ENCODE data around the gene JPH4.
"Not testable (repeated sequence)": the region's sequence is repeated elsewhere in the genome, so short reads cannot be mapped to it uniquely, and the experiment has no call there.

The JPH4 gene

DNA sequence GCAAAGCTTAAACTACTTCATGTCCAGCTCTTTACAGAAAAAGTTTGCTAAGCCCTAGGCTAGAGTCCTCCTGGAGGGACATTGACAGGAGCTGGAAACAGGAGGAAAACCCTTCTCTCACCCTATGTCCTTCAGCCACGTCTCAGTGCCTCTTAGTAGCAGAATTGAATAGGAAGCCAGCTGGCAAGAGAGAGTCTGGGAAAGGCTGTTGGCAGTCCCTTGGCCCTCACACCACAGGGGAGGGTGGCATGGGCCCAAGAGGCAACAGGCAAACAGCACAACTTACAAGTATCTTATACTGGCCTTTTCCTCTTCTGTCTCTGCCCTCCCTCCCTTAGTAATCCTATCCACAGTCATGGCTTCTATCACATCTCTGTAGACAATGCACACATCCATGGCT lies 29.9 kb upstream of the JPH4 start:
- DNase-seq = no peak

DNA sequence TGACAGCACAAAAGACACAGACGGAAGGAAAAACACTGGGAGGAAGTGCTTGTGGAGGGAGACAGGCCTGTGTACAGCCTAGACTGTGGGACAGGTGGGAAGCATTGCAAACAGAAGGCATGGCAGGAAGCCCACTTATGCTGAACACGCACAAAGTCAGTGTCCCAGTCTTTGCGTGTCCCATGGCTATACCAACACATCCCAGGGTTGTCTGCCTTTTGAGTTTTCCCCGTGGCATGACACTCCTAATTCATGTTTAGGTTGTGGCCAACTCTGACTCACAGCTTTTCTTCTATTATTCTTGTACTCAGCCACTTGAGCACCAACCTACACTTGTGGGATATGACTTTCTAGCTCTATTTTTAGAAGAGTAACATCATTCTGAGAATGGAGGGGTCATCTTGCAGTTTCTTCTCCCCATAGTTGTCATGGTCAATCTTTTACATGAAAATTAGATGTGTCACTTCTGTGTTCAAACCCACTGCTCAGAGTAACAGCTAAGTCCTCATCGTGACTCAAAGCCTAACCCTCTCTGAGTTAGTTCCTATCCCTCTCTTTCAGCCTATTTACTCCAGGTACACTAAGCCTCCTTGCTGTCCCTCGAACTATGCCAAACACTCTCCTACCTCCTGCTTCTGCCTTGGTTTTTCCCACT lies 27.5 kb upstream of the JPH4 start:
- DNase-seq = no peak

DNA sequence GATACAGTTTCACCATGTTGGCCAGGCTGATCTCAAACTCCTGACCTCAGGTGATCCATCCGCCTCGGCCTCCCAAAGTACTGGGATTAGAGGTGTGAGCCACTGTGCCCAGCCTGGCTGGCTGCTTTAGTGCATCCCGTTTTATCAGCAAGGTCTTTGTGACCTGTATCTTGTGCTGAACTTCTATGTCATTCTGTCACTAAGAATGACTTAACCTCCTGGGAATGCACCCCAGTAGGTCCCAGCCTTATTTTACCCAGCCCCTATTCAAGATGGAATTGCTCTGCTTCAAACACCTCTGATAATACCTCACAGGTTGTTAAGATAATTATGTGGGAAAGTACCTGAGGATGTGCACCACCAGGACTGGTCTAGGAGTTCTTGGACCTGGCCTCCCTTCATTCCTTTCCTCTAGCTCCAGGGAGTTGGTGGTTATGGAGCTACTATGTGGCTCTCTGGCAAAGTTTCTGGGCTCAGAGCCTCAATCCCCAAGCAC lies 26.1 kb upstream of the JPH4 start:
- no peak for DNase-seq

DNA sequence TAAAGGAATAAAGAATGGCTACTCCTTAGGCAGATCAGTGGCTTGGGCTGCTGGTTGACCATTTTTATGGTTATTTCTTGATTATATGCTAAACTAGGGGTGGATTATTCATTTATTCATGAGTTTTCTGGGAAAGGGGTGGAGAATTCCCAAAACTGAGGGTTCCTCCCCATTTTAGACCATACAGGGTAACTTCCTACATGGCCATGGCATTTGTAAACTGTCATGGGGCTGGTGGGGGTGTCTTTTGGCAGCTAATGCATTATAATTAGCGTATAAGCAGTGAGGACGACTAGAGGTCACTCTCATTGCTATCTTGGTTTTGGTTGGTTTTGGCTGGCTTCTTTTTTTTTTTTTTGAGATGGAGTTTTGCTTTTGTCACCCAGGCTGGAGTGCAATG lies 25.6 kb upstream of the JPH4 start:
- DNase-seq = no peak

DNA sequence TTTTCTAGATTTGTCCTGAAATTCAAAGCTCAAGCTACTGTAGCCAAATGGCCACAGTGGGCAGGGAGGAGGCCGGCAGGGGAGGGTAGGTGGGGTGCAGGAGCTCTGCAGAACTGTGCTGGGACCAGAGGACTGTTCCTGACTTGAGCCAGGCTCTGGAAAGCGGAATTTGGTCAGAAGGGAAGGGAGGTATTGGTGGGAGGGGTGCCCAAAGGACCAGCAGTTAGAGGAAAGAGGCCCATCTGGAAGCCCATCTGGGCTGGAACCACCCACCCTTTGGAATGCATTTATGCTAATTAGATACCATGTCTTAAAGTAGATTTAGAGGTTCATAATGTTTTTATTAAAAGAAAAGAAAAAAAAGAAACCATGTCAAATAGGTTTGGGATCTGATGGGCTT lies 24.5 kb upstream of the JPH4 start:
- no peak for DNase-seq

DNA sequence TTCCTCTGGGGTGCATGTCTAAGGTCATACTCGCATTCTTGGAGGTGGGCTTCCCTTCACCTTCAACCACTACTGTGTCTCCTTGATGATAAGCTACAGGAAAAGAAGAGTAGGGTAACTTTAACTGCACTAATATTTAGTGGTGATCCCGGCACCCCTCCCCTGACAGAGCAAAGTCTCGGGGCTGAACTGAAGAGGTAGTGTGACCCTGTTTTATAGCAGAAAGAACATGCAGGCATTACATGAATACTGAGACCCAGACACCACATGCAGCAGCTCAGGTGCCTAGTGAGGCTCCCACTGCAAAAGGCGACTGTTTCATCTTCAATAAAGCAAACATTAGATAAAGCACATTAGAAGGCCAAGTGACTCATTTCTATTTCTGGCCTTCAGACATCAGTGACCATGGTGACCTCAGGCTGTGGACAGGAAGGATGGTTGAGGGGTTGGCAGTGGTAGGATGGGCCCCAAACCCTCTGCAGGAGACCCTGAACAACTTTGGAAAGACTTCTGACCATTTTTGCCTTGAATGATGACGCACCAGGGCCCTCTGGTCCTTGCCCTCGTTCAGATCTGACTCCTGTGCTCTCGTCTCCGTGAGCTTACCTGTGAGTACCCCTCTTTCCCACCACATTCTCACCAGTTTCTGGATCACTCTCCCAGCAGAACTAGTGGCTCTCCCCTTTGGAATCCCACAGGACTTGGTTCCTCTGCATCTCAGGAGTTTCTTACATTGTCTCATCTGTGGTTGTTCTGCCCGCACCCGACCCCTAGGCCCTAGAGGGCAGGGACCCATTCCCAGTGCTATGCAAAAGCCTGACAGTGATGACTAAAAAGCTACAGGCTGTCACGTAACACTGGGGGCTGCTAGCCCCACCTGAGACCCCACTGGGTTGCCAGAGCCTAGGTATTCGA lies 23.8 kb upstream of the JPH4 start:
- DNase-seq = no peak

DNA sequence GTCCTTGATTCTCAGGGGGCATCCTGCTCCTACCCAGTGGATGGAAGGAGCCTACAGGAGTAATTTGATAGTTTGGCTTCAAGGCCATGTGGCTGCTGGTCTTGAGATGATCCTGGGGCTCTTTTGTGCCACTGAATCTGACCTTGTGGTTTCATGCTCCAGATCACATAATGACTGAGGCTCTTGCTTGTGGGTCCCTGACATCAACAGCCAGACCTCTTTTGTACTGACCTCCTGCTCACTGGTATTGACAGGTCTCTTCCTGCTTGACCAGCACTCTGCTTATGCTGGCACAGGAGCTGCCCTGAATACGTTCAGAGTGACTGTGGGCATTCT lies 23.2 kb upstream of the JPH4 start:
- no peak for DNase-seq

DNA sequence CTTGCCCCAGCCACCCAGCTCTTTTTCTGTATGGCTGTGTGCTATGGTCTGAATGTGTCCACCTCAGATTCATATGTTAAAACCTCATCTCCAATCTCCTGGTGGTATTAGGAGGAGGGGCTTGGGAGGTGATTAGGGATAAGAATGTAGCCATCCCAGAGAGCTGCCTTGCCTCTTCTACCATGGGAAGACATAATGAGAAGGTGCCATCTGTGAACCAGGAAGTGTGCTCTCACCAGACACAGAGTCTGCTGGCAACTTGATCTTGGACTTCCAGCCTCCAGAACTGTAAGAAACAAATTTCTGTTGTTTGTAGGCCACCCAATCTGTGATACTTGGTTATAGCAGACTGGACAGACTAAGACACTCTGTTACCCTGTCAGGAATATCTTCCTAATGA lies 22.8 kb upstream of the JPH4 start:
- DNase-seq = no peak

DNA sequence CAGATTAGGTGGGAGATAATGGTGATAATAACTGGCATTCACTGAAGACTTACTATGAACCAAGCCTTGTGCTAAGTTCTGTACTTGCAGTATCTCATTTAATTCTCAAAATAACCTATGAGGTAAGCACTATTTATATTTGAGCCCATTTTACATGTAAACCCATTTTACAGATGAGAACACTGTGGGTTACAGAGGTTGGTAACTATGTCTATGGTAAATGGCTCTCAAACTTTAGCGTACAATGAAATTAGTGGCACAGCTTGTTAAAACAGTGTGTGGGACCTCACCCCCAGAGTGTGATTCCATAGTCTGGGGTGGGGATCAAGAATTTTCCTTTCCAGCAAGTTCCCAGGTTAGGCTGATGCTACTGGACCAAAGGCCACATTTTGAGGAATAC lies 22.2 kb upstream of the JPH4 start:
- DNase-seq = no peak

DNA sequence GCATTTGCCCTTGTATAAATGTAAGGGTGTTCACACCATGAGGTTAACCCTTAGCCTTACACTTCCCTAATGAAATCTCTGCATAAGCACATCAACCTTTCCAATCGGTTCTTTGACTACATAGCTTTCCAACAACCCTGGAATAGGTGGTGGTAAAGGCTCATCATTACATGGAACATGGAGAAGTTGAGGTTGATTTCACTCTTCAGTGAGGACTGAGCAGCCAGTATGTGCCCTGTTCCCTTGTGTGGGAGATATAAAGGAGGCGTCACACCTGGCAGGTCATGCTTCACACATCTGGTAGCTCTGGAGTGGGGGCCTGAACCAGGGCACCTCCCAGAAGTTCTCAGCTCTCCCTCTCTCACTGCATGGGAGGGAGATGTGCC lies 21.7 kb upstream of the JPH4 start:
- no peak for DNase-seq

DNA sequence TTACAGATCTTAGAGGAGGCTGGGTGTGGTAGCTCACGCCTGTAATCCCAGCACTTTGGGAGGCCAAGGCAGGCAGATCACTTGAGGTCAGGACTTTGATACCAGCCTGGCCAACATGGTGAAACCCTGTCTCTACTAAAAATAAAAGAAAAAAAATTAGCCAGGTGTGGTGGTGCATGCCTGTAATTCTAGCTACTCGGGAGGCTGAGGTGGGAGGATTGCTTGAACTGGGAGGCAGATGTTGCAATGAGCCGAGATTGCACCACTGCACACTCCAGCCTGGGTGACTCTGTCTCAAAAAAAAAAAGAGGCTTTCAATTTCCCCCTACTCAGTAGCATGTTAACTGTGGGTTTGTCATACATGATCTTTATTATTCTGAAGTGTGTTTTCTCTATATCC lies 15.6 kb upstream of the JPH4 start:
- DNase-seq = not testable (repeated sequence)

DNA sequence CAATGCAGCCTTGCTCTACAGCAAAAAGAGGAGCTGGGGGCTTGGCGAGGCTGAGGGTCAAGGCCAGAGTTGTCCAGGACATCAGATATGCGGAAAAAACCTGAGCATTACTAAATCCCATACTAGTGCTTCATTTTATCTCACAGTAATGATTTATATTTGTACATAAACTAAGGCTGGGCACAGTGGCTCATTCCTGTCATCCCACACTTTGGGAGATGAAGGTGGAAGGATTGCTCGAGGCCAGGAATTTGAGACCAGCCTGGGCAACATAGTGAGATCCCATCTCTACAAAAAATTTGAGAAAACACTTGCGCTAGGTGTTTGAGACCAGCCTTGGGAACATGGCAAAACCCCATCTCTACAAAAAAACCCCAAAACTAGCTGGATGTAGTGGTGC lies 11.6 kb upstream of the JPH4 start:
- no peak for DNase-seq

DNA sequence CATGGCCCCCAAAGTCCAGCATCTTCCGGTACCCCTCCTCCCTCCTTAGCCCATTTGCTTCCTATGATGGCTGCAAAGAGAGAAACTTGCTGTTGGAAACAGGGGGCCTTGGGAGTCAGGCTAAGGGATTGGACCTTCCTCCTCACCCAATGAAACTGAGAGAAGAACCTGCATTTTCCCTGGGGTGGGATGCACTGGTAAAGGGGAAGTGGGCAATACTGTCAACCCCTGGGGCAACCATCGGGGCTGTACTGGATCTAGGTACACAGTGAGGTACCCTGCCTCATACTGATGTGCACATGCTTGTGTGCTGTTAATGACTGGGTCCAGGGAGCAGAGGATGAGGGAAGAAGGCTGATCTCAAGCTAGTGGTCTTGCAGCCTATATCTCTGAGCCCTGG lies 11.0 kb upstream of the JPH4 start:
- no peak for DNase-seq

DNA sequence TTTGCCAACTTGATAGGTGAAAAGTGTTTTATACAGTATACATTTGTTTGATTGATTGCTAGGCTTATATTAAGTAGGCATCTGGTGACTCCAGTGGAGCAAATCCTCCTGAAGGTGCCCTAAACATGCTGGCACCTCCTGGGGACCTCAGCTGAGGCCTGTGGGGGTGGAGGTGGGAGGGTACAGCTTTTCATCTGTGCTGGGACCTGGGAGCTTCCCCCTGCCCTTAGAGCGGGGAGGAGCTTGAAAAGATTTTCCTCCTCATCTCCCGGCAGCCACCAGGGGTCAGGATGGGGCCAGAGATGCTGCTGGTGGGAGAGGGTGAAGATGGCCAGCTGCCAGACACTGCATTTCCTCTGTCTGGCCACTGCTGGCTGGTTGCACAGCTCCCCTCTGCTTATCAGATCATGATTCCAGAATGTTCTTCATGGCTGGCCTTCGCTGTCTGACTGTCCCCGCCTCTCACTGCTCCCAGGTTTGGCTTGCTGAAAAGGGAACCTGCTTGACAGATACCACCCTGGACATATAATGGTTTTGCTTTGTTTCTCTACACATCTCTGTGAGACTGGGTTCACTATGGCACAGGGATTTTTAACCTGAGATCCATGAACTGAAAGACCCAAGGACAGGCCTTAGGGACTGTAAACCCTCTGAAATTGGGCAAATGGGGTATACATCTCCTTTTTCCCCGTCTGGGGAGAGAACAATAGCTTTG lies 10.5 kb upstream of the JPH4 start:
- DNase-seq = peak; percentile 80

DNA sequence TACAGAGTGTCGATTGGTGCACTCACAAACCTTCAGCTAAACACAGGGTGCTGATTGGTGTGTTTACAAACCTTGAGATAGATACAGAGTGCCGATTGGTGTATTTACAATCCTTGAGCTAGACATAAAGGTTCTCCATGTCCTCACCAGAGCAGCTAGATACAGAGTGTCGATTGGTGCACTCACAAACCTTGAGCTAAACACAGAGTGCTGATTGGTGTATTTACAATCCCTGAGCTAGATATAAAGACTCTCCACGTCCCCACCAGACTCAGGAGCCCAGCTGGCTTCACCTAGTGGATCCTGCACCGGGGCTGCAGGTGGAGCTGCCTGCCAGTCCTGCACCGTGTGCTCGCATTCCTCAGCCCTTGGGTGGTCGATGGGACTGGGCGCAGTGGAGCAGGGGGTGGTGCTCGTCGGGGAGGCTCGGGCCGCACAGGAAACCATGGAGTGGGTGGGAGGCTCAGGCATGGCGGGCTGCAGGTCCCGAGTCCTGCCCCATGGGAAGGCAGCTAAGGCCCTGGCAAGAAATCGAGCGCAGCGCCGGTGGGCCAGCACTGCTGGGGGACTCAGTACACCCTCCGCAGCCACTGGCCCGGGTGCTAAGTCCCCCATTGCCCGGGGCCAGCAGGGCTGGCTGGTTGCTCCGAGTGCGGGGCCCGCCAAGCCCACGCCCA lies 6.1 kb upstream of the JPH4 start:
- not testable (repeated sequence) for DNase-seq

DNA sequence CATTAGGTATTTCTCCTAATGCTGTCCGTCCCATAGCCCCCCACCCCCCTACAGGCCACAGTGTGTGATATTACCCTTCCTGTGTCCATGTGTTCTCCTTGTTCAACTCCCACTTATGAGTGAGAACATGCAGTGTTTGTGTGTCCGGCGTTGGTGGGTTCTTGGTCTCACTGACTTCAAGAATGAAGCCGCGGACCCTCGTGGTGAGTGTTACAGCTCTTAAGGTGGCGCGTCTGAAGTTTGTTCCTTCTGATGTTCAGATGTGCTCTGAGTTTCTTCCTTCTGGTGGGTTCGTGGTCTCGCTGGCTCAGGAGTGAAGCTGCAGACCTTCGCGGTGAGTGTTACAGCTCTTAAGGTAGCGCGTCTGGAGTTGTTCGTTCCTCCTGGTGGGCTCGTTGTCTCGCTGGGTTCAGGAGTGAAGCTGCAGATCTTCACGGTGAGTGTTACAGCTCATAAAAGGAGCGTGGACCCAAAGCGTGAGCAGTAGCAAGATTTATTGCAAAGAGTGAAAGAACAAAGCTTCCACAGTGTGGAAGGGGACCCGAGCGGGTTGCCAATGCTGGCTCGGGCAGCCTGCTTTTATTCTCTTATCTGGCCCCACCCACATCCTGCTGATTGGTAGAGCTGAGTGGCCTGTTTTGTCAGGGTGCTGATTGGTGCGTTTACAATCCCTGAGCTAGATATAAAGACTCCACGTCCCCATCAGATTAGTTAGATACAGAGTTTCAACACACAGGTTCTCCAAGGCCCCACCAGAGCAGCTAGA lies 5.4 kb upstream of the JPH4 start:
- DNase-seq = not testable (repeated sequence)

DNA sequence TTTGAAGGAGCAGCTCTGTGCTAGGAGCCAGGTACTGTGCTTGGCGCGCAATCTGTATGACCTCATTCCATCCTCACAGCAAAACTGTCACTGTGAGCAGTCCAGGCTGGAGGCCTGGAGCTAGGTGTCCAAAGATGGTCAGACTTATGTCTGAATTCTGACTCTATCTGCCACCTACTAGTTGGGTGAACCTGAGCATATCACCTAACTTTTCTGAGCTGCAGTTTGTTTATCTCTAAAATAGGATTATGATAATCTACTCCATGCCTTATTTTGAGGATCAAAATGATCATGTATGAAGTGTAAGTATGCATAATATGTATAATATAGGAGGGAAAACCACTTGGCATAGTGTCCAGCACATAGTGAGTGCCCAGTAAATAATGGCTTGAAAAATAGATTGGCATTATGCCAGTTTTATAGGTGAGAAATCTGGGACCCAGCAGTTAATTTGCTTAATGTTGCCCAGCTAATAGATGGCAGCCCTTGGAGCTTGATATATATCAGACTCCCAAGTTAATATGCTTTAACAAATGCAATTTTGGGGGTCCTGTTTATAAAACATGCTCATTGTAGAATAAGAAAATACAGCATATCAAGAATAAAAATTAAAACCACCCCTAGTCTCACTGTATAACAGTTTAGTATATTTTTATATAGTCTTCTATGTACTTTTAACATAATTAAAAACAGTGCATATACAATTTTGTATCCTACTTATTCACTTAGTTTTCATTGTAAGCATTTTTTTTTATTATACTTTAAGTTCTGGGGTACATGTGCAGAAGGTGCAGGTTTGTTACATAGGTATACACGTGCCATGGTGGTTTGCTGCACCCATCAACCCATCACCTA lies 4.5 kb upstream of the JPH4 start:
- no peak for DNase-seq

DNA sequence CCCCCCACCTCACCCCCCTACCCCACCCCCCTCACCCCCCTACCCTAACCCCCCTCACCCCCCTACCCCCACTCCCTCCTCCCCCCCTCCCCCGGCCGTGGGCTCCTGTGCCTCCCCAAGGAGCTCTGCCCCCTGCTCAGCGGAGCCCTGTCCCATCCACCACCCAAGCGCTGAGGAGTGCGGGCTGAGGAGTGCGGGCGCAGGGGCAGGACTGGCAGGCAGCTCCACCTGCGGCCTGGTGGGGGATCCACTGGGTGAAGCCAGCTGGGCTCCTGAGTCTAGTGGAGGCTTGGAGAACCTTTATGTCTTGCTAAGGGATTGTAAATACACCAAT lies 2.3 kb upstream of the JPH4 start:
- no peak for DNase-seq

DNA sequence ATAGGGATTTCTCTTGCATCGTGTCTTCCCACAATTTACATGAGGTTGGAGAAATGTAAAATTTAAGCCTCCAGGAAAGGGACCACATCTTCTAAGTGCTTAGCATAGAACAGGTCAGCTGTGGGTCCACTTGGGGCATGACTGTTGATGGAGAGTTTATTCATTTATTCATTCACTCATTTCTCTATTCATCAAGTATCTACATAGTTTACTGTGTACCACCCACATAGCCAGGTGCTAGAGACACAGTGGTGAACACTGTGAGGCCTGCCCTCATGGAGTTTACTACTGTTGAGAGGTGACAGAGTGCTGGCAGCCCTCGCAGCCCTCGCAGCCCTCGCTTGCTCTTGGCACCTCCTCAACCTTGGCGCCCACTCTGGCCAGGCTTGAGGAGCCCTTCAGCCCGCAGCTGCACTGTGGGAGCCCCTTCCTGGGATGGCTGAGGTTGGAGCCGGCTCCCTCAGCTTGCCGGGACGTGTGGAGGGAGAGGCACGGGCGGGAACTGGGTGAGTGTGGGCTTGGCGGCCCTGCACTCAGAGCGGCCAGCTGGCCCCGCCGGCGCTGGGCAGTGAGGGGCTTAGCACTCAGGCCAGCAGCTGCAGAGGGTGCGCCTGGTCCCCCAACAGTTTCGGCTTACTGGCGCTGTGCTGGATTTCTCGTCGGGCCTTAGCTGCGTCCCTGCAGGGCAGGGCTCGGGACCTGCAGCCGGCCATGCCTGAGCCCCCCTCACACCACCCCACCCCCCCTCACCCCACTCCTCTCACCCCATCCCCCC lies 1.7 kb upstream of the JPH4 start:
- DNase-seq = no peak

DNA sequence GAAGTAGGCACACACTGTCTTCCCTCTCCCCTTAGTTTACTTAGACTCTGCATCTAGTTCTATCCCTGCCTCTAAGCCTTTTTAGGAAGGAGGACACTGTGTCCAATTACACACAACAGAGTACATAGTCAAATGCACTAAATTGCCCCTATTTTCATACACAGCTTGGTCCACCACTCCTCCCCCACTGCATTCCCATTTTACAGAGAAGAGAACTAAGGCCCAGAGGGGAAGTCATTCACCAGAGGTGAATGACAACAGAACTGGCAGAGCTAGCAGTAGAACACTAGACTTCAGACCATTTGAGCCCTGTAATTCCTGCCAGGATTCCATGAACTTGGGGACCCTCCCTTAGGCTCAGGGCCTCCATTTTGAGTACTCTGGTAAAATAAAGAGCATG lies 1.1 kb upstream of the JPH4 start:
- no peak for DNase-seq

DNA sequence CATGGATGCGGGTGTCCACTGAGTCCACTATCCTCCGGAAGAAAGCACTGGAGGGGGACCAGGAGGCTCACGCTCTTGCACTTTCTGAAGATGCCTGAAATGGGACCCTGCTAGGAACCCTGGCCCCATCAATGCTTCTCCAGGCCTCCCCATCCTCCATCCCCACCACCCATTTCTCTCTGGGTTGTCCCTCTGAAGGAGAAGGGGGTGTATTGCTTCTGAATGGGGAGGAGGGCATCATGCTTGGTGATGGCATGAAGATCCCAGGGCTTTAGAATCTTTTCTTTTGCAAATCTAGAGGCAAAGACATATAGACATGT lies 681 bp upstream of the JPH4 start:
- no peak for DNase-seq

Data from activated naive CD4-positive, alpha-beta T cell treated with Interleukin-2 at 50 U/mL for 16 hours (primary cell).